NCI-H446 treated with DMSO at 0.1 percent for 48 hours (cell line): Measurements from ENCODE around the gene DDX17.

Source experiments
- DNase-seq: peaks from one replicate; lab custom pipeline; 2025; lab: John Stamatoyannopoulos, UW

Gene DDX17

DNA sequence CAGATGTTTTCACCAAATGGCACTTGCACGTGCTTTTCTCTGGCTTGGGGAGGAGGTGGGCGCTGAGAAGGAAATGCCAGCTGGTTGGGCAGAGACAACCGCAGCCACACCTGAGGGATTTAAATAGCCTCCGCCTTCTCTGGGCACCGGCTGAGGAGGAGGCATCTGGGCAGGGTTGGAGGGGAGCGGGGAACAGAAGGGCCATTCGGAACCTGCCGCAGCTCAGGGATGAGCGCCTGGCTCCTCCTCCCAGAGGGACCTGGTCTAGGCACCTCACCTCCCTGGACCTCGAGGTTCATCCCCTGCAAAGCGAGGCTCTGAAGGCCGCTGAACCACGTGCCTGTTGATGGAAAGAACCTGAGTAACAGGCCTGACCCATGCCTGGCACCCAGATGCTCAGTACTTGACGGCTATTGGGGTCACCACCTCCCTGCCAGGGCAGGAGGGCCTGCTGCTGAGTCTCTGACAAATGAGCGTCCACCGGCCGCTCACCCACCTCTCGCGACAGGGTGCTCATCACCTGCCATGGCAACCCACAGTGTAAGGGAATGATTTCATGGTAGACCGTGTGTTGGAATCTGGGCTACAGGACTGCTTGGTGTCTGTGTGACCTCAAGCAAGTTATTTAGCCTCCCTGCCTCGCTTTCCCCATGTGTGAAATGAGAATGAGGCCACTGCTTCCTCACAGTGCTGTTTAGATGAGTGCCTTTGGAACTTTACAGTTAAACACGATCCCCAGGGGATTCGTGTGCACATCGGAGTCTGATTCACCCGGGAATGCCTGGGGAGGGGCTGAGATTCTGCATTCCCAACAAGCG lies 40.2 kb downstream of the DDX17 start:
- DNase-seq, result no peak

DNA sequence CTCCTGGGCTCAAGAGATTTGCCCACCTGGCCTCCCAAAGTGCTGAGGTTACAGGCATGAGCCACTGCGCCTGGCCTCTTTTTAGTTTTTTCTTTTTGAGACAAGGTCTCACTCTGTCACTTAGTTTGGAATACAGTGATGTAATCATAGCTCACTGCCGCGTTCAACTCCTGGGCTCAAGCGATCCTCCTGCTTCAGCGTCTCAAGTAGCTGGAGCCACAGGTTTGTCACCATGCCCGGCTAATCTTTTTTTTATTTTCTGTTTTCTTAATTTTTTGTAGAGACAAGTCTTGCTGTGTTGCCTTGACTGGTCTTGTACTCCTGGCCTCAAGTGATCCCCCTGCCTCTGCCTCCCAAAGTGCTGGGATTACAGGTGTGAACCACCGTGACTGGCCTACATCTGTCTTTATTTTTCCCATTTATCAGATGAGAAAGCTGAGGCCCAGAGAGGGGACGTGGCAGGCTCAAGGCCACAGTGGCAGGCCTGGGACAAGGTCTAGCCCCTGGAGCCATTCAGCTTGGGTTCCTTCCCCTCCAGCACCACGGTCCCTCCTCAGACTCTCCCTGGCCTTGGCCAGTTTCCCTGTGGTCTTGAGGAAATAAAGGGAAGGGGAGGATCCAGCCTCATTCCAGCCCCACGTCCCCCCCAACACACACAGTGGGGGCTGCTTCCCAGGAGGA lies 41.0 kb downstream of the DDX17 start:
- no peak for DNase-seq

DNA sequence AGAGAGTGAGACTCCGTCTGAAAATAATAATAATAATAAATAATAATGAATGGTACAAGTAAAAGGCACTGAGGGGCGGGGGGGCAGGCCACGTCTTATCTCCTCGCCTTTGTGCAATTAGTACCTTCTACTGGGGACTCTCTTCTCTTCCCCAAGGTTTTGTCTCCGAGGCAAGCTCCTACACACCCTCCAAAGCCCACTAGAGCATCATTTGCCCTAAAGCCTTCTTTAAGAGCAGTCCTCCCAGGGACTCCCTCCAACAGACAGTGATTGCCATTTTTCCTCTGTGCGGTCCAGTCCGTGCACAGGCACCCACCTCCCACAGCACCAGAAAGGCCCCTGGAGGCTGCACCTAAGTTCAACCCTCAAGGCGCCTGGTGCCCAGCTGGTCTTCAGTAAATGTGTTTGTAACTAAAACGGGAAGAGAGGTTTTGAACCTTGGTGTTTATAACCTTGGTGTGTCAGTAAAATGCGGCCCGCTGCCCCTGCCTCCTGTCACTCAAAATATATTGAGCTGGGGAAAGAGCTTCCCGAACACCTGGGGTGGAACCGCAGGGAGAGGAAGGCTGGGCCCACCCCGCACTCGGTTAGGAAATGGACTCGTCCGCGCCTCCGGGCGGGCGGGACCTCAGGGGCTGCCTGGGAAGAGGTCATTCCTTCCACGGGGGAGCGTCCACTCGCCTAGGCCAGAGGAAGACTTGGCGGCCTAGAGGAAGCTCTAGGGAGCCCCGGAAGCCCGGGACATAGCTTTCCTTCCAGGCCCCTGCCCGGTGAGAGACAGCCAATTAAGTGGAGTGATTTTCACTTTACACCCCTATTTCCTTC lies 42.9 kb downstream of the DDX17 start:
- no peak for DNase-seq

DNA sequence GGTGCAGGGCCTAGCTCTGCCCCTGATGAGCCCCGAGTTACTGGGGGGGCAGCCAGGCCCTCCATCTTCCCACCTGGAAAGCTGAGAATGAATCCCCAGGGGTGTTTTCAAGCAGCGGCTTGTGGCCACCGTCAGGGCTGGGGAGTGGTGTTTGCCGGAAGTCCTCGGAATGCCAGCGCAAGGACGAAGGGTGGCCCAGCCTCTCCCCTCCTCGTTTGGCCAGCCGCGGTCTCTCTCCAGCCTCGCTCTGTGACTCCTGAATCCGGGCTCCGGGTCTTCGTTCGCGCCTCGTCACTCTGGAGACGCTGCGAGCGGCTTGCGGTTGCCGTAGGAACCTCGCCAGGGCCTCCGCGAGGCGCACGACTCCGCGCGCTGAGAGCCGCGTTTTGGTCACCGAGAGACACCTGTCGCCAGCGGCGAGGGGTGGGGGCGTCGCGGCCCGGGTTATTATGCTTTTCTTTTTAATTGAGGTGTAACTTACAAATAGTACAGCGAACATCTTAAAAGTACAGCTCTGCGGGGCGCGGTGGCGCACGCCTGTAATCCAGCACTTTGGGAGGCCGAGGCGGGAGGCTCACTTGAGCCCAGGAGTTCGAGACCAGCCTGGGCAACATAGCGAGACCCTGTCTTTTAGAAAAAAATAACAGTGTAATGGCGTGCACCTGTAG lies 44.6 kb downstream of the DDX17 start:
- DNase-seq, result peak; percentile 52

DNA sequence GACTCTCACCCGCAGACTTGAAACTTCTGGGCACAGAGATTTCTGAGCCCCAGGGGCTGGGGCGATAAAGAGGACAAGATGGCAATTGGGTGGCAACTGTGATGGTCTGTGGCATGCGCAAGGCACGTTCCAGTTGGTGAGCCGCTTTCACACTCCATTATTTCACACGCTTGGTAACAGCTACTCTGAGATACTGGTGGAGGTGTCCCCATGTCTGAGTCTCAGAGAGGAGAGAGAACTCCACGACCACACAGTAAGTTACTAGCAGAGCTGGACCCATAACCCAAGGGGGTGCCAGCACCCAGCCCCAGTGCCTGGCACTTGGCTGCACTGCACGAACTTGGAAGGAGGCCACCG lies 45.1 kb downstream of the DDX17 start:
- no peak for DNase-seq

DNA sequence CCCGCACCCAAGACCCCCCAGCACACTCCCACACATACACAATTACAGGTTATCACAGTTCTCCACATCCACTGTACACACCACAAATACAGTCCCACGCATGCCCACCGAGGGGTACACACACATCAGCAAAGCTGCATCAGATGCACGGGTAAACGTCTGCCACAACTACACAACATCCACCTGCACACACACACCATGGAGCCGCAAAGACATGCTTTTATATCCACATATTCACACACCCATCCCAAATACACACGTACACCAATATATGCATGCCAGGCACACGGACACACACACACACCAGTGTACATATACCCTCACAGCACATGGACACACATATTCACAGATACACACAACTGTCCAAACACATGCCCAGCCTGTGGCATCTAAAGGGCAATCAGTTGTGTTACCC lies 45.7 kb downstream of the DDX17 start:
- DNase-seq, result no peak

DNA sequence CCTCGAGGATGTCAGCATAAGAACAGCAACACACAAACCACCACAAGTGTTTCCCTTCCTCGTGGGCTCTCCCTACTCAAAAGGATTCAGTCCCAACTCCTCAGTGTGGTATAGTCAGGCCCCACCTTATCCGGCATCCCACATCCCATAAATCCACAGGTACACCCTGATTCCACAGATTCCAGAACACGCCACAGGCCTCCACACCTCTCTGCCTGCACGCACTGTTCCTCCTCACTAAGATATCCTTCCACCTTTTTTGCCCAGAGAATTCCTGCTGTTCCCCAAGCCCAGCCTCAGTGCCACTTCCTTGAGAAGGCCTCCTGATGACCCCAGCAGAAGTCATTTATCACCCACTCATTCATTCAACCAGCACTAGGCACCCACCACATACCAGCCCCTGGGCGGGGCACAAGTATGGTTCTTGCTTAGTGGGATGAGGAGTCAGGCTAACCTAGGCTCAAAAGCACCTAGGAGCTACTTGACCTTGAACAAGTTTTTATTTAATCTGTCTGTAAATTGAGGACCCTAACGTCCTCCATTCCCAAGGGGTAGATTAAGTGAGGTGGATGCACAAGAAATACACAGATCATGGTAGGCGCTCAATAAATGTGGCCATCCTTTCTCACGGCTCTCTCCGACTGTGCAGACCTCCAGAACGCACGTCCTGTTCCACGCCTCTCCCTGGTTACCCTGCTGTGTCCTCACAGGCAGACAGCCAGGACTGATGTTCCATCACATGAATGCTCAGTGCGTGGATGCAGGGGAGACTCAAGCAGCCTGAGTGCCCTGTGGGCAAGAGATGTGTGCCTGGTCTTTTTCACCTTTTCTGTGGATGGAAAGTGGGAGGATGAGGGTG lies 49.0 kb downstream of the DDX17 start:
- no peak for DNase-seq

DNA sequence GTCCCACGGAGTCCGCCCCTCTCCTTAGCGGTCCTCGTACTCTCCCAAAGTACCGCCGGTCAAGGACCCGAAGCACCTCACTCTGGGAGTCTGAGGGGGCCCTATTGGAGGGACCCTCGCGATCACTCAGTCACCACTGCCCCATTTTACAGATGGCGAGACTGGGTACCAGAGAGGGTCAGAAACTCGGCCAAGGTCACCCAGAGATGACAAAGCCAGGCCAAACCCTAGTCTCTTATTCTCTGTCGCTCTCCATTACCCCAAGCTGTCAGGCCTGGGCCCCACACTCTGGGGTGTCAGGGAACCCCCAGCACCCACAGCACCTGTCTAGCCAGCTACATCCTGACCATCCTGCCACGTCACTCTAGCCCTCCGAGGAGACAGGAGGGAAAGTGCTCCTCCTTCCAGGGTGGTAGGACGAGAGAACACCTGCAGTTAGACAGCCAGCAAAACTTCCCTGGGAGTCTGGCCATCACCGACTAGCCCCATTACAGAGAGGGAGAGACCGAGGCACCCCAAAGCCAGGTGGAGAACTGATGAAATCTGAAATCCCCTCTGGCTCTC lies 49.8 kb downstream of the DDX17 start:
- no peak for DNase-seq

DNA sequence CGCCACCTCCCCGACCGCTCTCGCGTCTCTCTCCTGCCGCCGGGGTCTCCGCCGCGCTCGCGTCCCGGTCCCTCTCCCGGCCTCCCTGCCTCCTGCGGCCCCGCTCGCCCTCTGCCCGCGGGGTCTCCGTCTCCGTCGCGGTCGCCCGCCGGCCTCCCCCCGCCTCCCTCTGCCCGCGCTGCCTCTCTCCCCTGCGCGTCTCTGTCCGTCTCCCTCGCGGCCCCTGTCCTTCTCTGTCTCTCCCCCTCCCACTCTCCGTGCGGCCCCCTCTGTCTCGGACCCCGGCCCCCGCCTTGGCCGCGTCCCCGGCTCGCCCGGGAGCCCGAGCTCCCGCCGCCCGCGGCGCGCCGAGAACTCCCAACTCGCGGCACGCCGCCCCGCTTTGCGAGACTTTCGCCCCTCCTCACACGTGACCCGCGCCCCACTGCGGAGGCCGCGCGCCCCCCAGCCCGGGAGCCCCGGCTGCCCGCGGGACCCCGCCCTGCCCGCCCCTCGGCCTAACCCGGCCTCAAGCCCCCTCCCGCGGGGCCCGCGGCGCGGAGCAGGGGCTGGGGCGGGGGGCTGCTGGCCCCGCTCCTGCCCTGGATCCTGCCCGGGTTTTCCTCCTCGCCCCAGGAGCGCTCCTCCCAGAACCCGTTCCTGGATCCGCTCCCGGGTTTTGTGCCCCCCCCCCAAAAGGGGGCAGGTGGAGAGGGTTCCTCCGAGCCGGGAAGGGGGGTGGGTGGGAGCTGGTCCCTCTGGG lies 50.4 kb downstream of the DDX17 start:
- no peak for DNase-seq

DNA sequence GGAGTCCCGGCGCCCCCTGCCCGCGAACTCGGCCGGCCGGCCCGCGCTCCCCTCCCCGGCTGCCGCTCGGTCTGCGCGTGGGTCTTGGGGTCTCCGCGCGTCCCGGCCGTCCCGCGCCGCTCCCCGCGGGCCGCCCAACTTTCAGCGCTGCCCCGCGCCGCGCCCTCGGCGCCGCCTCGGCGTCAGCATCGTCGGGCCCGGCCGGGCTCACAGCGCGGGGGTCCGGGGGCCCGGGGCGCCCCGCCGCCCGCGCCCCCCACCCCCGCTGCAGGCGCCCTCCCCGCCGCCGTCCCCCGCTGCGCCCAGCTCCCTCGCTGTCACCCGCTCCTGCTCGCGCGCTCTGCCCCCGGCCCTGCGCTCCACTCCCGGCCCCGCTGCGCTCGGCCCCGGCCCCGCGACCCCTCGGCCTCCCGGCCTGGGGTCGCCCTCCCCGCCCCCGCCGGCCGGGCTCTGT lies 51.0 kb downstream of the DDX17 start, which contains the start of gene KCNJ4:
Gene KCNJ4, minus strand, starts transcription at position 124 of the 454 bp plus-strand sequence. CDS start 27,067 bp downstream, outside the sequence.
- DNase-seq, result no peak

DNA sequence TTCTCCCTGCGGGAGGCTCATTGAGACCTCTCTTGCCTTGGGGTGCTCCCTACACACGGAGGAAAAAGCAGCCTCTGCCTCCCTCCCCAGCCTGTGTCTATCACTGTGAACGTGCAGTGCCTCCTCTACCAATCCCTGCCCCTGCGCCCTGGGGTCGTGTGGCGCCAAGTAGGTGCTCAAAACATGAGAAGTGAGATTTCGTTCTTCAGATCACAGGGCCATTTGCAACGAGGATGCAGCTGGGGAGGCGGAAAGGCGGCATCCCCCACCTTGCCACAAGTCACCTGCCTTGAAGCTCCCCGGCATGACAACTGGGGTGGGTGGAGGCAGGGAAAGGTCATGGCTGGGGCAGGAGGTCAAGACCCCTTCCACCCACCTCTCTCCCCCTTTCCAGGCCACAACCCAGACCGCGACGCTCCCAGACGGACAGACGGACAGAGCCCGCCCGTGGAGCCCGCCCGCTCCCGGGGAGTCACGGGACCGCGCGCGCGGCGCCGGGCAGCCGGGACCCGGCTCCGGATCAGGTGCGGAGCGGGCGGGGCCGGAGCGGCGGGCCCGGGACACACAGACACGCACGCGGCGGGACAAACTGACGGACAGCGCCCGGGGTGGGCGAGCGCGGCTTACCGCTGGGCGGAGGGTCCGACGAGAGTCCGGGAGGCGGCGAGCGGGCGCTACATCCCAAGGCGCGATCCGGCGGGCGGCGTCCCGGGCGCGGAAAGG lies 51.6 kb downstream of the DDX17 start:
- DNase-seq, result no peak

DNA sequence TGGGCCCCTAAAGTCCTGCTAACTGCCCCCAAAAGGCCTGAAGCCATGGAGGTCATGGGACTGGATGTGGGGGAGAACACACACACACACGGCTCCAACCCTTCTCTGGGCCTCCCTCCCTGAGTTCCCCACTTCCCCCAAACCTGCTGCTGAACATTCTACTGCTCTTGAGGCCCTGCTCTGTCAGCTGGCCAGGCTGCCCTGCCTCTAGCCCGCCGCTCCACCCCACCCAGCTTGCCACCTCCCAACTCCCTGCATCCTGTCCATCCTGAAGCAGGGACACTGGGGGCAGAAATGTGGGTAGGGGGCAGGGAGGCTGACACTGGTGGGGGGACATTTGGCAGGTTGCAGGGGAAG lies 52.1 kb downstream of the DDX17 start:
- DNase-seq, result no peak

DNA sequence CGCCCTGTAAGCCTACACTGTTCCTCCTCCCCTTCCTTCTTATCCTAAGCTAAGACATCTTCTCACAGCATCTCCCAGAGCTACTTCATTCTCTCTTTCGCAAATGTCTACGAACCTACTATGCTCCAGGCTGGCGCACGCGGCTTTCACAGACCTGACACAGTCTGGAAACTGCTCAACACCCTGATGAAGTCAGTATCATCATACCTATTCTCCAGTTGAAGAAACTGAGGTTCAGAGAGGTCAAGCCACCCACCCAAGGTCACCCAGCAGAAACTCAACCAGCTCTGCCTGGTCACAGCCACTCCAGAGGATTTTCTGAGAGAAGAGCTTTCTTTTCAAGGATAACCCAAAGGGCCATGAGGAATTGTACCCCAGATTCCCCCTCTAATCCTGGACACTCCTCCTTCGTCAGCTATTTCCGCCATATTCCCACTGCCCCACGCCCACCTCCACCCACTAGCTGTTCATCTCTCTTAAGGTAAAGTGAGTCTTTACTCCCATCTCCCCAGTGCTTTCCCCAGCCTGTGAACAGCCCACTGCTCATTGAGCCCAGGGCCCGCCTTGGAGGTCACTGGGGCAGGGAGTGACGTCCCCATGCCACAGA lies 52.9 kb downstream of the DDX17 start:
- DNase-seq, result no peak

DNA sequence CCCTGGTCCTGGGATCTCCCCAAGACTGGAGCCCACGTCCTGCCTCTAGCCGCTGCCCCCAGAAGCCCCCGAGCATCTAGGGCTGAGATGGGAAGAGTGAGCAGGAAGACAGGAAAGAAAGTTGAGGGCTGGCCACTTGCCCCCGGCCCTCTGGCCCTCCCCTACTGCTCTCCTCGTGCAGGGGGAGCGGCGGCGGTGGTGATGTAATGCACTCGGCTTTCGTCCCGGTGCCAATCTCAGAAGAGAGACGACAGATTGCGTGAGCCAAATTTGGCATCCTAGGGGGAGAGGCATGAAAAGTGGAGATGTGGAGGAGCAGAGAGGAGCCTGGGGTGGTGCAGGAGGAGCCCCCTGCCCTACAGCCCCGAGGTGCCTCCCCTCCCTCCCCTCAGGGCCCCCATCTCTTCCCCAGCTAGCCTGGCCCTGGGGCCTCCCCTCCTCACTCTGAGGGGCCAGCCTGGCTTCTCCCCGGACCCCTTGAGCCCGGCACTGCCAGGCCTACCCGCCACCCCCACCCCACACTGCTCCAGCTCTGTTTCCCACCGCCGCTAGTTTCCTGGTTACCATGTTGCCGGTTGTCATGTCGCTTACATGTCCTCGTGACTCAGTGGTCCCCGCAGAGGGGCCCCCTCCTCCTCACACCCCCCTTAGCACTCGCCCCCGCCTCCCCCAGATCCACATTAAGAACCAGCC lies 53.6 kb downstream of the DDX17 start:
- peak; percentile 86 for DNase-seq

DNA sequence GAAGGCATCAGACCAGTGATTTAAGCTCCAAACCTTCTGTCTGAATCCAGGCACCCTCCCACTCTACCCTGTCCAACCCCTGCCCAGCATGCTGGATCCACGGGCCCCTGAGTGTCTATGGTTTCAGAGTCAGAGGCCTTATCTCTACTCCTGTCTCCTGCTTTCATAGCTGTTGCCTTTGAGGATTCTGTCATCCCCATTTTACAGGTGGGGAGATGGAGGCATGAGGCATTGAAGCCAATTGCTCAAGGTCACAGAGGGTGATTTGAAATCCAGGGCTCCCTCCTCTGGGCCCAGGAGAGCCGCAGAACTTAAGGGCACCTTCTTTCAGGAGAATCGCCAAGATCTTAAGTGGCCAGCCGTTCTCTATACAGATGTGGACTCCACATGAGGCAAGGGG lies 54.2 kb downstream of the DDX17 start:
- no peak for DNase-seq

DNA sequence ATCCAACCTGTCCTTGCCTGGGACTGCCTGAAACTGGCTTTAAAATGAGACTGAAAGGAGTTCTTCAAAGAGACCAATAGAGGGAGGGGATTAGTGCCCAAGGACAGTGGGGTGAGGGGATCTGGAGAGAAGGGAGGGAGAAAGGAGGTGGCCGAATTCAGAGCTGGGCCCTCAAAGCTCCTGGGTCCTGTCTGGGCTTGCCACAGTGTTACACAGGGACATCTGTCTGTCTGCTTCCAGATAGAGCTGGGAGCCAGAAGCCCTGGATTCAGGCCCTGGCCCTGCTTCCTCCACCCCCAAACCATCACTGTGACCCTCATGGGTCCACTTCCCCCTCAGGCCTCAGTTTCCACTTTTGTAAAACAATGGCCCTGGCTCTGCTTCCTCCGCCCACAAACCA lies 54.7 kb downstream of the DDX17 start:
- peak; percentile 33 for DNase-seq

DNA sequence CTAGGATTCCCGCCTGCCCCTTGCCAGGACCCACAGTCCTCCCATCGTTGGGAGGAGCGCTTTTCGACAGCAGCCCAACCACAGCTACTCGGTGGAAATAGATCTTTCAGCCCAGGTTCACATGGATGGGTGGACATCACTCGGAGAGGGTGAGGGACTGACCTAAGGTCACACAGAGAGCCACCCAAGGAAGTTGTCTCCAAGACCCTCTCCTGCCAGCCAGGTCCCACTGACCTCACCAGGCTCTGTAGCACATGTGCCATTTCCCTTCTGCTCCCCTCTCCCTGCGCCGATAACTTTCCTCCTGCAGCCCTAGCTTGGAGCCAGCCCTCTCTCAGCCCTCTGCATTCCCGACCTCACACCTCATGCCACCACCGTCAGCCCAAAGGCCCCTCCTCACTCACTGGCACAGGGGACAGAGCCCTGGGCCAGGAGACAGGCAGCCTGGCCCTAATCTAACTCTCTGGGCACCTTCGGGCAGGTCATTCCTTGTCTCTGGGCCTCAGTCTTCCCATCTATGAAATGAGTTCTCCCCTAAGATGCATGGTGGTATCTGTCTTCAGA lies 55.8 kb downstream of the DDX17 start:
- DNase-seq, result no peak

DNA sequence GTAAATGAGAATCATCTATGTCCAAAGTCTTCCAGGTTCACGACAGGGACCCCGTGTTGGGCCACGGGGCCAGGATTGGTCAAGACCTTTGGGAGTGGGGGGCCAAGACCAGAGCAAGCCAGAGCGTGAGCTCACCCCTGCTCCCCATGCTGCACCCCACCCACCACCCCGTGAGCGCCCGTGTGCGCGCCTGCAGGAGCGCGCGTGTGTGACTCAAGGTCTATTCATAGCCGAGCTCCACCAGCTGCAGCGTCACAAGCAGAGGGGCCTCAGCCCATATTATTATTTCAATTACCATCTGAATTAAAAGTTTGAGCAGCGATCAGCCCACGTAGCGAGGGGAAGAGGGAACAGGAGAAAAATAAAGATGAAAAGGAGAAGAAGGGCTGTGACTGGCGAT lies 56.3 kb downstream of the DDX17 start:
- no peak for DNase-seq
